Measurements from ENCODE around the gene CPXM1.
A peak's percentile ranks its signal among the peaks of the same experiment; 100 is the strongest.
"Not testable (repeated sequence)": the region's sequence is repeated elsewhere in the genome, so short reads cannot be mapped to it uniquely, and the experiment has no call there.

Gene CPXM1

DNA sequence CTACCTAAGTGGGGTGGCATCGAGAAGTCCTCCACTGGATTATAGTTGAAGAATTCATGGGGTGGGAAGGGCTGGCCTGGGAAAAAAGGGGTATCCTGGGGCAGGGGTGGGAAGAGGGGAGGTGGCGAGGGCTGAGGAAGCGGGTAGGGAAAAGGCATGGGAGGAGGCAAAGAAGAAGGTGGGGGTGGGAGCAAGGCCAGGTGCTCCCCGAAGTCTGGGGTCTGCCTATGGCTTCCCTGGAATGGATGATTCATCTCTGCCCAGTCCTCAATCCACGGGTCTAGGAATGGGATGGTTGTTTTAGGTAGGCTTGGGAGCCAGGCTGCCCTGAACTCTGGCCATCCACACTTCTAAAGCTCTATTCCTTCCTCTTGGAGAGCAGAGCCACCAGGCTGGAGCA, 35.6 kb upstream of the CPXM1 start:
- Mint-ChIP-seq H3K4me1 (peaks cover 13% of the 10 kb centered on the region), H3K4me3 (no peak overlapping the region), H3K9me3 (no peaks in the 10 kb centered on the region), H3K36me3 (ENCODE audit: insufficient read depth) (peaks cover 12% of the 10 kb centered on the region), H3K27ac (ENCODE audit: low read depth) (no peak overlapping the region), H3K27me3 (no peaks in the 10 kb centered on the region)
- no peak for DNase-seq (ENCODE audit: low spot score in 2 of 2)
- ATAC-seq (replicated peaks; ENCODE audit: extremely low read depth, poor library complexity, severe bottlenecking): no peak

DNA sequence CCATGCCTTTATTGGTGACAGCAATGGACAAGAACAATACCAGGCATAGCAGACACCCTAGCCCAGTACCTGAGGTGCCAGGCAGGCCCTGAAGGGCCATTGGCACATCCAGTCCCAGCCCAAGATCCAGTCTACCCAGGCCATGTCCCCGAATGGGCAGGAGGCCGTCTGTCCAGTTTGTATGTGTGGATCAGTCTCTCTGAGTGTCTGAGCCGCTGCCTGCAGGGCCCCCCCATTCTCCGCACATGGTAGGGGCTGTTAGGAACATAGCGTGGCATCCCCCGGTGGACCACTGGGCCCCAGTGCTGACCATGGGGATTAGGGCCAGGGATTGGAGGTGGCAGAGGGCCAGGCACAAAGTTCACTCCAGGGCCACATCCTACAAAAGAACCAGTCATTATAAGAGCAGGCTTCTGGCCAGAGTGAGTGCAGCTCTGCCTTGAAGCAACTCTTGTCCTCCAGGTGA, 34.9 kb upstream of the CPXM1 start:
- DNase-seq (ENCODE audit: low spot score in 2 of 2) (no peak), ATAC-seq (replicated peaks; ENCODE audit: extremely low read depth, poor library complexity, severe bottlenecking) (no peak)
- Mint-ChIP-seq H3K36me3 (ENCODE audit: insufficient read depth) (peaks cover 11% of the 10 kb centered on the region), H3K27ac (ENCODE audit: low read depth) (no peak overlapping the region), H3K4me3 (no peak overlapping the region), H3K4me1 (peaks cover 13% of the 10 kb centered on the region), H3K9me3 (no peaks in the 10 kb centered on the region), H3K27me3 (no peaks in the 10 kb centered on the region)

DNA sequence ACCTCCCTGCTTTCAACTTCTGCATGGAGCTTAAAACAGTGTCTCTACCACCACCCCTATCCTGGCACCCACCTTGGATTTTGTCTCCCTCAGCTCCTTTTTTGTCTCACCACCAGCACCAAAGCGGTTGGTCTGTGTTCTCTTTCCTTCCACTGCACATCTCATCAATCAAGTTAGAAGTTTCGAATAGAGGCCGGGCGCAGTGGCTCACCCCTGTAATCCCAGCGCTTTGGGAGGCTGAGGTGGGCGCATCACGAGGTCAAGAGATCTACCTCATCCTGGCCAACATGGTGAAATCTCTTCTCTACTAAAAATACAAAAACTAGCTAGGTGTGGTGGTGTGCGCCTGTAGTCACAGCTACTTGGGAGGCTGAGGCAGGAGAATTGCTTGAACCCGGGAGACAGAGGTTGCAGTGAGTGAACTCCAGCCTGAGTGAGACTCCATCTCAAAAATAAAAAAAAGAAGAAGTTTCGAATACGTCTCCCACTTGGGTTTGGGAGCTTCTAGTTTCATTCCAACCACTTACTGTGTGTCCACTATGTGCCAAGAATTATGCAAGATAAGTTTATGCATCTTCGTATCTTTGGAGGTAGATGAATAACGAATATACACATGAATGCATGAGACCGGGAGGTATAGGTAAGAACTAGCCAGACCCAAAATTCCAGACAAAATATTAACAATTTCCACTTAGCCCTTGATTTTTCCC, 34.1 kb upstream of the CPXM1 start:
- DNase-seq (ENCODE audit: low spot score in 2 of 2) (no peak), ATAC-seq (replicated peaks; ENCODE audit: extremely low read depth, poor library complexity, severe bottlenecking) (no peak)
- Mint-ChIP-seq H3K9me3 (no peaks in the 10 kb centered on the region), H3K36me3 (ENCODE audit: insufficient read depth) (peaks cover 9% of the 10 kb centered on the region), H3K4me1 (peaks cover 11% of the 10 kb centered on the region), H3K27me3 (no peaks in the 10 kb centered on the region), H3K4me3 (no peak overlapping the region), H3K27ac (ENCODE audit: low read depth) (no peak overlapping the region)

DNA sequence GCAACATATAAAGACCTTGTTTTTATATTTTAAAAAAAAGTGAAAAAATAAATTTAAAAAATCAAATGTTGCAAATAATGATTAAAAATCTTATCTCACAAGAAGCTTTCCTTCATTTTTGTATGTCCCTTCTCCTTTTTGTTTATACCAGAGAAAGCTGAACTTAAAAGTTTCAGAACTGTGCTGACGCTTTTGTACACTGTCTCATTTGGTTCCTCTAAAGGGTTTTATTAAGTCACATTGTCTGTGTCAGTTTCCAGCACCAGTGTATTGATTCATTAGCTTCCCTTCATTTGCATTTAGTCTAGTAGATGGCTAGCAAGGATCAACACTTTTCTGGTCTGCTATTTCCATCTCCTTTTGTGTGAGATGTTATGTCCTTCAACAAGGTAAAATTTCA, 33.3 kb upstream of the CPXM1 start:
- no peak for ATAC-seq (replicated peaks; ENCODE audit: extremely low read depth, poor library complexity, severe bottlenecking)
- Mint-ChIP-seq H3K4me1 (peaks cover 5% of the 10 kb centered on the region), H3K9me3 (no peaks in the 10 kb centered on the region), H3K36me3 (ENCODE audit: insufficient read depth) (peaks cover 6% of the 10 kb centered on the region), H3K27ac (ENCODE audit: low read depth) (no peak overlapping the region), H3K4me3 (no peak overlapping the region), H3K27me3 (peaks cover 6% of the 10 kb centered on the region)
- no peak for DNase-seq (ENCODE audit: low spot score in 2 of 2)

DNA sequence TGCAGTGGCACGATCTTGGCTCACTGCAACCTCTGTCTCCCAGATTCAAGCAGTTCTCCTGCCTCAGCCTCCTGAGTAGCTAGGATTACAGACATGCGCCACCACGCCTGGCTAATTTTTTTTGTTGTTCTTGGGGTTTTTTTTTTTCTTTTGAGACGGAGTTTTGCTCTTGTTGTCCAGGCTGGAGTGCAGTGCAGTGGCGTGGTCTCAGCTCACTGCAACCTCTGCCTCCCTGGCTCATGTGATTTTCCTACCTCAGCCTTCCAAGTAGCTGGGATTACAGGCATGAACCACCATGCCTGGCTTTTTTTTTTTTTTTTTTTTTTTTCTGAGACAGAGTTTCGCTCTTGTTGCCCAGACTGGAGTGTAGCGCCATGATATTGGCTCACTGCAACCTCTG, 30.8 kb upstream of the CPXM1 start:
- H3K4me1 Mint-ChIP-seq; H3K27ac Mint-ChIP-seq (ENCODE audit: low read depth); ATAC-seq (replicated peaks; ENCODE audit: extremely low read depth, poor library complexity, severe bottlenecking); H3K9me3 Mint-ChIP-seq; DNase-seq (ENCODE audit: low spot score in 2 of 2); H3K36me3 Mint-ChIP-seq (ENCODE audit: insufficient read depth); H3K4me3 Mint-ChIP-seq: not testable (repeated sequence)
- H3K27me3 Mint-ChIP-seq: peaks cover 29% of the 10 kb centered on the region

DNA sequence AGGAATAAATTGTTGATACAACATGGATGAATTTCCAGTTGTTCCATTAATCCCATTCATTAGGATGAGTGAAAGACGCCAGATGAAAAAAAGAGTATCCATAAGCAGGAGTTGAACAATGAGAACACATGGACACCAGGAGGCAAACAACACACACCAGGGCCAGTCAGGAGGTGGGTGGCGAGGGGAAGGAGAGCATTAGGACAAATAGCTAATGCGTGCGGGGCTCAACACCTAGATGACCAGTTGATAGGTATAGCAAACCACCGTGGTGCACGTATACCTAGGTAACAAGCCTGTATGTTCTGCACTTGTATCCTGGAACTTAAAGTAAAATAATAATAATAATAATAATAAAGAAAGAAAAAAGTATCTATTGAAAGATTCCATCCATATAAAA, 28.9 kb upstream of the CPXM1 start:
- ATAC-seq (replicated peaks; ENCODE audit: extremely low read depth, poor library complexity, severe bottlenecking): no peak
- H3K4me3 Mint-ChIP-seq: no peak overlapping the region
- H3K36me3 Mint-ChIP-seq (ENCODE audit: insufficient read depth): peaks cover 3% of the 10 kb centered on the region
- no peaks in the 10 kb centered on the region for H3K9me3 Mint-ChIP-seq
- peaks cover 36% of the 10 kb centered on the region for H3K27me3 Mint-ChIP-seq
- DNase-seq (ENCODE audit: low spot score in 2 of 2): no peak
- peaks cover 12% of the 10 kb centered on the region for H3K4me1 Mint-ChIP-seq
- H3K27ac Mint-ChIP-seq (ENCODE audit: low read depth): no peak overlapping the region

DNA sequence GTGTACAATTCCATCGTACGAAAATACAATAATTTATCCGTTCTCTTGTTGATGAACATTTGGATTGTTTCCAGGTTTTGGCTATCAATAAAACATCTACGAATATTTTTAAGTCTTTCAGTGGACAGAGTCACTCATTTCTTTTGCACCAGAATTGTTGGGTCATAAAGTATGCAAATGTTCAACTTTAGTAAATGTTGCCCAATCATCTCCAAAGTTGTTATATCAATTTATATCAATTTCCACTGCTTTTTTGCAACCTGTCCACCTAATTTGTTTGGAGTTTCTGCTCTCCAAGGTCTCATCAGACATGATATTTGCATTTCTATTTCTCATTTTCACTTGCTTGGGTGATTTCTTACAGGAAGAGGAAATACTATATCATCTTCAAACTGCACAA, 26.2 kb upstream of the CPXM1 start:
- H3K9me3 Mint-ChIP-seq: no peaks in the 10 kb centered on the region
- peaks cover 36% of the 10 kb centered on the region for H3K27me3 Mint-ChIP-seq
- H3K36me3 Mint-ChIP-seq (ENCODE audit: insufficient read depth): no peaks in the 10 kb centered on the region
- H3K27ac Mint-ChIP-seq (ENCODE audit: low read depth): no peak overlapping the region
- ATAC-seq (replicated peaks; ENCODE audit: extremely low read depth, poor library complexity, severe bottlenecking) (no peak), DNase-seq (ENCODE audit: low spot score in 2 of 2) (no peak)
- H3K4me3 Mint-ChIP-seq: no peak overlapping the region
- peaks cover 18% of the 10 kb centered on the region for H3K4me1 Mint-ChIP-seq

DNA sequence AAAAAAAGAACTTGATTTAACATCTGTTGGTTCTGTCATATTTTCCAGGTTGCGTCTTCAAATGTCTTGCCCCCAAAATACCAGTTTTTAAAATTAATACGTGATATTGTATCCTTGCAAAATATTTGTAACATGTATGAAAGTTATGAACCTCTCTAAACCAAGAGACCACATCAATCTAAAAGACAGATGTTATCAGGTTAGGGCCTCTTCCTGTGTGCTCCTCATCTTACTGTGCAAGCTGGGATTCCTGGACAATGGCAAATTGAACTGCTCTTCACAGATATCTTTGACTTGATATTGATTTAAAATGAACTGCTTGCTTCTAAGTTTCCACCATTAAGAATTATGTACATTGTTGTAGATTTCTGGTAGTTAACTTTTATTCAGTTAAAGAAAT, 25.3 kb upstream of the CPXM1 start:
- peaks cover 21% of the 10 kb centered on the region for H3K4me1 Mint-ChIP-seq
- H3K4me3 Mint-ChIP-seq: peak overlapping the region; percentile 47
- ATAC-seq (replicated peaks; ENCODE audit: extremely low read depth, poor library complexity, severe bottlenecking) (no peak), DNase-seq (ENCODE audit: low spot score in 2 of 2) (no peak)
- no peaks in the 10 kb centered on the region for H3K36me3 Mint-ChIP-seq (ENCODE audit: insufficient read depth)
- H3K27ac Mint-ChIP-seq (ENCODE audit: low read depth): no peak overlapping the region
- peaks cover 36% of the 10 kb centered on the region for H3K27me3 Mint-ChIP-seq
- H3K9me3 Mint-ChIP-seq: no peaks in the 10 kb centered on the region

DNA sequence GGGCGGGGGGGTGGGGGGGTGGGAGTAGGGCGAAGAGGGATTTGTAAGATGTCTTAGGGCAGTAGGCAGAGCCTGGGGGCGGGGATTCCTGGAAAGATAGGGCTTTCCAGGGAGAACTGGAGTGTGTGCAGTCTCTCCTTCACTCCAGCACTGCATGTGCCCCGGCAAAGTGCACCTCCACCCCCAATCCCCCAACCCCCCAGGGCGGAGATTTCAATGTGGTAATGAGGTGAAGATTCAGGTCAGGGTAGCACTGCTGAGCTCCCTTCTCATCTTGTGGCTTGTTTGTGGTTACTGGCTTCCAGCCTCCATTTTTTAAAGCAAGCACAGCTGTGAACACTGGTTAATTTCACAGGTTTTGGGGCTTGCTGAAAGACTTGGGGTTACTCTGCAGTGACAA, 21.6 kb upstream of the CPXM1 start:
- peaks cover 31% of the 10 kb centered on the region for H3K4me1 Mint-ChIP-seq
- H3K9me3 Mint-ChIP-seq: no peaks in the 10 kb centered on the region
- ATAC-seq (replicated peaks; ENCODE audit: extremely low read depth, poor library complexity, severe bottlenecking): peak; percentile 96
- peak overlapping the region; percentile 70 for H3K4me3 Mint-ChIP-seq
- H3K27me3 Mint-ChIP-seq: peaks cover 20% of the 10 kb centered on the region
- H3K27ac Mint-ChIP-seq (ENCODE audit: low read depth): peak overlapping the region; percentile 8
- peaks cover 2% of the 10 kb centered on the region for H3K36me3 Mint-ChIP-seq (ENCODE audit: insufficient read depth)
- peak in 1 of 2 donors; percentile 57 for DNase-seq (ENCODE audit: low spot score in 2 of 2)

DNA sequence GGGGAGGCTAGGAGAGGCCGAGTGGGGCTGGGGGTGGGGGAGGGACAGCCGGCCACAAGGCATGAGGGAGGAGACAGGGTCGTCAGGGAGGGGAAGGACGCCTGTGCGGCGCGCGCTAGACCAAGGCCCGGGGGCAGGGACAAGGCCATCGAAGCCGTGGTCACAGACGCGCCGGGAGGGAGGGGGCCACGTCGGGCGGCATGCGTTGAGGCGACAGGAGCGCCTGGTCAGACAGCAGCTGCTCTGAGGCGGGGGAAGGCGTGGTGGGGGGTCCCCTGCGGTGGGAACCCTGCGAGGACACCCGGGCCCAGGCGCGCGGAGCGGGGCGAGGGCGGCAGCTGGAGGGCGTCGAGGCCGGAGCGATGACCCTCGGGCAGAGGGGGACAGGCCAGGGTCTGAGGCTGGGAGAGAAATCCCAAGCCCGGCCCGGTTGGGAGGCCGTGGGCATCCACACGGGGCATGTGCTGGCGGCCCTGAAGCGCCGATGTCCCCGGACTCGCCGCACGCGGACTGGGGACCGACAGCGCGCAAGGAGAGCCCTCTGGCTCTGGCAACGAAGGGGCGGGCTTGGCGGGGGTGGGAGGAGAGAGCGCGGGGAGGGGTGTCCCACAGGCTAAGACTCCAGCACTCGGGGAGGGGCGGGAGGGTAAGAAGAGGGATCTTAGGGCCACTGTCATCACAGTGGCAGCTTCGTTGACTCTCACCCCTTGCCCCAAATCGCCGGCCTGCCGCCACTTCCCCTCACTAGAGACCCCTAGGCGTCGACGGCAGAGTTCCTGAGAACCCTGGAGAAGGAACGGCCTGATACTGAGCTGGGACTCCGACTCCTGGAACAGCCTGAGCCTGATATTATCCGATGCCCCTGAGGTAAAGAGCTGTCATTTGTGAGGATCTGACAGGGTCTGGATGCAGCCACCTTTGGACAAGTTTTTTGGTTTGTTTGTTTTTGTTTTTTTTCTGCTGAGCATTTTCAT, 20.8 kb upstream of the CPXM1 start:
- ATAC-seq (replicated peaks; ENCODE audit: extremely low read depth, poor library complexity, severe bottlenecking) (no peak), DNase-seq (ENCODE audit: low spot score in 2 of 2) (no peak)
- peaks cover 32% of the 10 kb centered on the region for H3K4me1 Mint-ChIP-seq
- H3K4me3 Mint-ChIP-seq: peak overlapping the region; percentile 70
- peaks cover 2% of the 10 kb centered on the region for H3K36me3 Mint-ChIP-seq (ENCODE audit: insufficient read depth)
- peak overlapping the region; percentile 8 for H3K27ac Mint-ChIP-seq (ENCODE audit: low read depth)
- H3K9me3 Mint-ChIP-seq: no peaks in the 10 kb centered on the region
- peaks cover 14% of the 10 kb centered on the region for H3K27me3 Mint-ChIP-seq

DNA sequence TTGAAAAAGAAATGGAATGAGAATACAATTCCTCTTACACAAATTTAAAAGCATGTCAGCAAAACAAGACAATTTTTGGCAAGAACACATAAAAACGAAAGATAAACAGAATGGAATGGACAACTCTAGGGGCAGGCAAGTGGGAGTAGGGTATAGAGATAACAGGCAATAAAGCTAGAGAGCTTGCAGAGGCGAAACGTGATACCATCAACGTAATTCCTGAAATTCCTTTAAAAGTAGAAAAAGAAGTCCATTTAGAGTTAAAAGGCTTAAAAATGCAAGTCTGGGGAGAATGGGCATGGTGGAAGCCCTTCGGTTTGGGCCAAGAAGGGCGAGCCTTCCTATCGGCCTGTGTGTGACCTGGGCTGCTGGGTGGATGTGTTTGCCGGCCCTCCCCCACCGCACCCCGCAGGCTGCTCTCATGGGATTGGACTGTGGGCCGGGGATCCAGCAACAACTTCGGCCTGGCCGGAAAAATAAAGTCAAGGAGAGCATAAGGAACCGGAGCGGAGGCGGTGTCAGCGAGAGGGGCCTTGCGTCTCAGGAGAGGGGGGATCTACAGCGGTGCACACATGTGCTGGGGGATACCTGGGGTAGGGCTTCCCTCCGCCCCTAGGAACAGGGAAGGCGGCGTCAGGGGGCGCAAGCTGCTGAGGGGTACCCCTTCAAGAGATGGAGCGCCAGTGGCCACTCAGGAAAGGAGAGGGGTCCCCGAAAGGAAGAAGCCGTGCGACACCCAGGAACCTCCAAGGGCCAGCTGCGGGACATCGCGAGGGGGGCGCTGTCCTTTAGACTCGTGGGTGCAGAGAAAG, 19.9 kb upstream of the CPXM1 start:
- Mint-ChIP-seq H3K36me3 (ENCODE audit: insufficient read depth) (peaks cover 2% of the 10 kb centered on the region), H3K27ac (ENCODE audit: low read depth) (no peak overlapping the region), H3K9me3 (no peaks in the 10 kb centered on the region), H3K27me3 (peaks cover 8% of the 10 kb centered on the region), H3K4me3 (peak overlapping the region; percentile 36), H3K4me1 (peaks cover 25% of the 10 kb centered on the region)
- no peak for DNase-seq (ENCODE audit: low spot score in 2 of 2)
- ATAC-seq (replicated peaks; ENCODE audit: extremely low read depth, poor library complexity, severe bottlenecking): no peak

DNA sequence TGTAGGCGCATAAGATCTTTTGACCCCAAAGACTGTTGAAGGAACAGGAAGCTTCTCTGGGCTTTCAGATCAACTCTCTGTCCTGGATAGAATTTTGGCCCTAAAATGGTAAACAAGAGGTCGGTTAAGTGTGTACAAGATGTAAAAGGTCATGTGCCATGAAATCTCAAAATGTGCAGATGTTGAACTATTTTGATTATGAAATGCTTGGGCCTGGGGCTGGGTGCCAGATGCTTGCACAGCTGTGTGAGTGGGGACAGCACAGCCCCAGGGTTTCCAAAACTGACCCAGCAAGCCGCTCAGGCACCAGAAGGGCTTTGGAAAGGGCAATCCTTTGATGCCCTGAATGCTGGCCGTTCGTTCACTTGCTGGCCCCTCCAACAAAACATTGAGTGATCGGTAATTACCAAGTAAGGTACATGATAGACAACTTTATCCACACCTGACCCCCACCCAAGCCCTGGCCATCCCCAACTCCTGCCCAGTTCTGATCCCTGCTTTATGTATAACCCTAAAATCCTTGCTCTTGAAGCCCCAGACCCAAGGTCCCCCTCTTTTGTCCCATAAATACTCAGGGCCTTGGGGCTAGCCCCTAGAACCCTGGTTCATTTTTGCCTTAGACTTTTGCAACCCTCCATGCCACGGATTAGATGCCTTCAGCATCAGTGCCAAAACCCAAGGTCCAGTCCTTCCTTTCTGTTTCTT, 17.6 kb upstream of the CPXM1 start:
- no peak for DNase-seq (ENCODE audit: low spot score in 2 of 2)
- Mint-ChIP-seq H3K4me3 (no peak overlapping the region), H3K9me3 (no peaks in the 10 kb centered on the region), H3K27ac (ENCODE audit: low read depth) (no peak overlapping the region), H3K27me3 (peaks cover 15% of the 10 kb centered on the region), H3K4me1 (peaks cover 25% of the 10 kb centered on the region), H3K36me3 (ENCODE audit: insufficient read depth) (peaks cover 2% of the 10 kb centered on the region)
- no peak for ATAC-seq (replicated peaks; ENCODE audit: extremely low read depth, poor library complexity, severe bottlenecking)

Data from central memory CD8-positive, alpha-beta T cell (primary cell).